22Rv1 (cell line): ENCODE data around the gene N4BP2L2.

Experiments
- CTCF ChIP-seq: fragments of 450-650 bp; IDR thresholded peaks from 2 replicates; pipeline ENCODE4 v1.5.1; 2017; ENCODE audit warnings: mild to moderate bottlenecking
- ZFX ChIP-seq: fragments of 450-650 bp; IDR thresholded peaks from 2 replicates; pipeline ENCODE4 v1.6.1; 2017; ENCODE audit warnings: antibody characterized with exemption, borderline replicate concordance

GRCh38 chr13:32525766-32526165 is 12.8 kb downstream of the N4BP2L2 start:
- TF ChIP-seq CTCF (no peak), ZFX (no peak)
